ENCODE results near the gene VDR. TPM values are rescaled to one million over a fixed set of nuclear protein-coding genes. Genes with fewer than 3 reads are reported as not detected.

Gene VDR
- total RNA-seq, 2 experiments from 2014 or later, result 62.9 to 65.5 TPM

GRCh38 chr12:47828008-47828975, 76.5 kb downstream of the VDR start:
- no peak overlapping the region for H3K4me3 Mint-ChIP-seq
- DNase-seq, result no peak
- CTCF ChIA-PET, result interaction anchor here (0.7 to 20.9 kb wide), 7 partner anchors 9 to 87 kb away, joined by 3 to 578 read pairs (median 43); partner anchors contain the start of genes HDAC7 and SLC48A1
- peaks cover 10% of the 10 kb centered on the region for H3K36me3 Mint-ChIP-seq (ENCODE audit: low read depth)
- no peaks in the 10 kb centered on the region for H3K9me3 Mint-ChIP-seq
- POLR2A ChIA-PET, result interaction anchor here (0.5 to 19.3 kb wide), 7 partner anchors 11 to 122 kb away, joined by 3 to 1018 read pairs (median 4); partner anchors contain the start of genes HDAC7, RPAP3 and SLC48A1
- no peaks in the 10 kb centered on the region for H3K27me3 Mint-ChIP-seq
- peaks cover 88% of the 10 kb centered on the region for H3K4me1 Mint-ChIP-seq
- peak overlapping the region; percentile 70 for H3K27ac Mint-ChIP-seq

- H3K4me3 Mint-ChIP-seq, result no peak overlapping the region
- ChIA-PET POLR2A (interaction anchor here (0.9 to 19.3 kb wide), 3 partner anchors 8 to 58 kb away, joined by 3 to 1018 read pairs (median 18); partner anchors contain the start of gene HDAC7), CTCF (interaction anchor here (1.4 to 20.9 kb wide), 5 partner anchors 9 to 110 kb away, joined by 3 to 578 read pairs (median 9); no protein-coding TSS in a partner anchor)
- DNase-seq, result no peak
- H3K27me3 Mint-ChIP-seq, result no peaks in the 10 kb centered on the region
- H3K9me3 Mint-ChIP-seq, result no peaks in the 10 kb centered on the region
- H3K27ac Mint-ChIP-seq, result peak overlapping the region; percentile 93
- H3K4me1 Mint-ChIP-seq, result peaks cover 86% of the 10 kb centered on the region
- H3K36me3 Mint-ChIP-seq (ENCODE audit: low read depth), result peaks cover 3% of the 10 kb centered on the region
Measured at GRCh38 chr12:47825173-47825639, 79.6 kb downstream of the VDR start.

- Mint-ChIP-seq H3K27ac (peak overlapping the region; percentile 93), H3K9me3 (no peaks in the 10 kb centered on the region), H3K27me3 (no peaks in the 10 kb centered on the region), H3K36me3 (ENCODE audit: low read depth) (peaks cover 3% of the 10 kb centered on the region), H3K4me3 (peak overlapping the region; percentile 28), H3K4me1 (peaks cover 86% of the 10 kb centered on the region)
- POLR2A ChIA-PET, result interaction anchor here (0.9 to 19.3 kb wide), 3 partner anchors 9 to 58 kb away, joined by 3 to 1018 read pairs (median 18); partner anchors contain the start of gene HDAC7
- DNase-seq, result no peak
- CTCF ChIA-PET, result interaction anchor here (0.8 to 20.9 kb wide), 6 partner anchors 10 to 110 kb away, joined by 3 to 578 read pairs (median 7); no protein-coding TSS in a partner anchor
Measured at GRCh38 chr12:47824635-47825034, 80.2 kb downstream of the VDR start.

GRCh38 chr12:47824198-47824597, 80.6 kb downstream of the VDR start:
- Mint-ChIP-seq H3K4me1 (peaks cover 81% of the 10 kb centered on the region), H3K27me3 (no peaks in the 10 kb centered on the region), H3K36me3 (ENCODE audit: low read depth) (peaks cover 3% of the 10 kb centered on the region), H3K27ac (peak overlapping the region; percentile 93), H3K9me3 (no peaks in the 10 kb centered on the region), H3K4me3 (peak overlapping the region; percentile 14)
- CTCF ChIA-PET, result interaction anchor here (0.8 to 20.9 kb wide), 6 partner anchors 10 to 109 kb away, joined by 3 to 578 read pairs (median 7); no protein-coding TSS in a partner anchor
- POLR2A ChIA-PET, result interaction anchor here (1.9 to 19.3 kb wide), 2 partner anchors 9 to 20 kb away, joined by 18 to 1018 read pairs; partner anchors contain the start of gene HDAC7
- DNase-seq, result peak; percentile 57

- ChIA-PET CTCF (interaction anchor here (1.2 to 20.9 kb wide), 7 partner anchors 11 to 109 kb away, joined by 3 to 578 read pairs (median 9); no protein-coding TSS in a partner anchor), POLR2A (interaction anchor here (1.9 to 37.8 kb wide), 4 partner anchors 10 to 19 kb away, joined by 18 to 1018 read pairs (median 641); partner anchors contain the start of gene HDAC7)
- peaks cover 75% of the 10 kb centered on the region for H3K4me1 Mint-ChIP-seq
- H3K27me3 Mint-ChIP-seq, result no peaks in the 10 kb centered on the region
- no peaks in the 10 kb centered on the region for H3K9me3 Mint-ChIP-seq
- H3K36me3 Mint-ChIP-seq (ENCODE audit: low read depth), result peaks cover 8% of the 10 kb centered on the region
- H3K4me3 Mint-ChIP-seq, result no peak overlapping the region
- no peak for DNase-seq
- peak overlapping the region; percentile 93 for H3K27ac Mint-ChIP-seq
Measured at GRCh38 chr12:47823422-47824086, 81.2 kb downstream of the VDR start.

- peaks cover 68% of the 10 kb centered on the region for H3K4me1 Mint-ChIP-seq
- ChIA-PET CTCF (interaction anchor here (1.2 to 7.1 kb wide), 4 partner anchors 9 to 16 kb away, joined by 4 to 119 read pairs (median 56); no protein-coding TSS in a partner anchor), POLR2A (interaction anchor here (0.8 to 37.8 kb wide), 4 partner anchors 8 to 43 kb away, joined by 3 to 1018 read pairs (median 134); no protein-coding TSS in a partner anchor)
- DNase-seq, result no peak
- H3K36me3 Mint-ChIP-seq (ENCODE audit: low read depth), result peaks cover 15% of the 10 kb centered on the region
- H3K27me3 Mint-ChIP-seq, result no peaks in the 10 kb centered on the region
- H3K9me3 Mint-ChIP-seq, result no peaks in the 10 kb centered on the region
- no peak overlapping the region for H3K4me3 Mint-ChIP-seq
- no peak overlapping the region for H3K27ac Mint-ChIP-seq
Measured at GRCh38 chr12:47822863-47823262, 81.9 kb downstream of the VDR start.

- no peaks in the 10 kb centered on the region for H3K9me3 Mint-ChIP-seq
- peak overlapping the region; percentile 21 for H3K27ac Mint-ChIP-seq
- CTCF ChIA-PET, result interaction anchor here (1.2 to 7.1 kb wide), 4 partner anchors 9 to 15 kb away, joined by 4 to 119 read pairs (median 56); no protein-coding TSS in a partner anchor
- no peaks in the 10 kb centered on the region for H3K27me3 Mint-ChIP-seq
- POLR2A ChIA-PET, result interaction anchor here (0.8 to 37.8 kb wide), 4 partner anchors 8 to 42 kb away, joined by 3 to 1018 read pairs (median 134); no protein-coding TSS in a partner anchor
- peaks cover 66% of the 10 kb centered on the region for H3K4me1 Mint-ChIP-seq
- H3K36me3 Mint-ChIP-seq (ENCODE audit: low read depth), result peaks cover 20% of the 10 kb centered on the region
- no peak overlapping the region for H3K4me3 Mint-ChIP-seq
- no peak for DNase-seq
Measured at GRCh38 chr12:47822401-47822800, 82.4 kb downstream of the VDR start.

GRCh38 chr12:47821346-47821706, 83.5 kb downstream of the VDR start:
- peak overlapping the region; percentile 88 for H3K4me3 Mint-ChIP-seq
- H3K4me1 Mint-ChIP-seq, result peaks cover 65% of the 10 kb centered on the region
- no peaks in the 10 kb centered on the region for H3K9me3 Mint-ChIP-seq
- H3K27ac Mint-ChIP-seq, result peak overlapping the region; percentile 92
- ChIA-PET CTCF (interaction anchor here (0.7 to 7.1 kb wide), 4 partner anchors 10 to 55 kb away, joined by 4 to 119 read pairs (median 56); no protein-coding TSS in a partner anchor), POLR2A (interaction anchor here (0.8 to 37.8 kb wide), 4 partner anchors 12 to 64 kb away, joined by 4 to 1018 read pairs (median 135); no protein-coding TSS in a partner anchor)
- no peak for DNase-seq
- H3K36me3 Mint-ChIP-seq (ENCODE audit: low read depth), result peaks cover 30% of the 10 kb centered on the region
- H3K27me3 Mint-ChIP-seq, result no peaks in the 10 kb centered on the region

- Mint-ChIP-seq H3K4me1 (peaks cover 66% of the 10 kb centered on the region), H3K9me3 (no peaks in the 10 kb centered on the region), H3K27me3 (no peaks in the 10 kb centered on the region), H3K36me3 (ENCODE audit: low read depth) (peaks cover 33% of the 10 kb centered on the region), H3K27ac (peak overlapping the region; percentile 92), H3K4me3 (peak overlapping the region; percentile 88)
- POLR2A ChIA-PET, result interaction anchor here (0.8 to 37.8 kb wide), 6 partner anchors 12 to 115 kb away, joined by 3 to 1018 read pairs (median 5); partner anchors contain the start of genes RPAP3 and SLC48A1
- no peak for DNase-seq
- CTCF ChIA-PET, result interaction anchor here (0.7 to 7.1 kb wide), 4 partner anchors 11 to 55 kb away, joined by 4 to 119 read pairs (median 56); no protein-coding TSS in a partner anchor
Measured at GRCh38 chr12:47820631-47821345, 84.0 kb downstream of the VDR start.

- Mint-ChIP-seq H3K9me3 (no peaks in the 10 kb centered on the region), H3K27me3 (no peaks in the 10 kb centered on the region), H3K27ac (peak within 1 kb of the TSS; percentile 93), H3K4me3 (peak within 1 kb of the TSS; percentile 89), H3K36me3 (ENCODE audit: low read depth) (peaks cover 36% of the 10 kb centered on the region), H3K4me1 (peaks cover 66% of the 10 kb centered on the region)
- ChIA-PET CTCF (interaction anchor here (0.7 to 7.1 kb wide), 6 partner anchors 12 to 54 kb away, joined by 3 to 119 read pairs (median 18); no protein-coding TSS in a partner anchor), POLR2A (interaction anchor here (1.0 to 37.8 kb wide), 7 partner anchors 13 to 337 kb away, joined by 3 to 1018 read pairs (median 3); partner anchors contain the start of genes ASB8, RPAP3 and SLC48A1)
- DNase-seq, result peak; percentile 81
Measured at GRCh38 chr12:47819896-47820630, 84.7 kb downstream of the VDR start, which contains the start of gene HDAC7. TSS of gene HDAC7 (minus strand) at chr12:47819903. CDS start at chr12:47819785, 118 bp downstream.

All from activated CD4-positive, alpha-beta memory T cell treated with anti-CD3 and anti-CD28 coated beads, Interleukin-2, amount 10 ng/mL, durations not matched to agents 7 days and 5 days (primary cell).